Stimulated activated naive B cell treated with anti-CD40 and anti-IgM and Interleukin-4, amounts not matched to agents 10 μg/mL and 1 μg/mL and 100 μg/mL, for 72 hours (primary cell): Measurements from ENCODE around the gene NXPH1.

Experiments
- ATAC-seq, 2 donors: fragments of 150-1000 bp; cut with Tn5 transposase; replicated peaks; 2 replicates each; pipeline ENCODE4 v1.10.0; 2021; ENCODE audit warnings: moderate library complexity in 1 of 2
- DNase-seq: peaks from one replicate; pipeline ENCODE4 v3.0.0; 2021
- H3K27ac Mint-ChIP-seq: one replicate; pipeline ENCODE4 v1.8.0; 2022; ENCODE audit warnings: mild to moderate bottlenecking, mixed read lengths
- H3K27me3 Mint-ChIP-seq, 2 donors: one replicate each; pipeline ENCODE4 v1.8.0; 2022; ENCODE audit warnings: mixed read lengths in 2 of 2
- H3K36me3 Mint-ChIP-seq, 2 donors: one replicate each; pipeline ENCODE4 v1.8.0; 2022; ENCODE audit warnings: mixed read lengths in 2 of 2, mild to moderate bottlenecking in 1 of 2
- H3K4me1 Mint-ChIP-seq, 2 donors: one replicate each; pipeline ENCODE4 v1.8.0; 2022; ENCODE audit warnings: mixed read lengths in 2 of 2, mild to moderate bottlenecking in 1 of 2
- H3K4me3 Mint-ChIP-seq, 2 donors: one replicate each; pipeline ENCODE4 v1.8.0; 2022; ENCODE audit warnings: mild to moderate bottlenecking in 2 of 2, mixed read lengths in 2 of 2, moderate library complexity in 1 of 2
- H3K9me3 Mint-ChIP-seq, 2 donors: one replicate each; pipeline ENCODE4 v1.8.0; 2022; ENCODE audit warnings: mixed read lengths in 2 of 2, mild to moderate bottlenecking in 1 of 2

Gene NXPH1

GRCh38 chr7:8773518-8773917 lies 340.1 kb downstream of the NXPH1 start:
- no peak for ATAC-seq
- Mint-ChIP-seq H3K4me1 (no peaks in the 10 kb centered on the region), H3K27ac (no peak overlapping the region), H3K9me3 (peaks cover 2 to 7% of the 10 kb centered on the region in 2 donors), H3K27me3 (no peaks in the 10 kb centered on the region), H3K4me3 (no peak overlapping the region), H3K36me3 (no peaks in the 10 kb centered on the region)
- no peak for DNase-seq

GRCh38 chr7:8778459-8778858 lies 345.1 kb downstream of the NXPH1 start:
- ATAC-seq (no peak), DNase-seq (no peak)
- no peak overlapping the region for H3K27ac Mint-ChIP-seq
- no peaks in the 10 kb centered on the region for H3K27me3 Mint-ChIP-seq
- no peaks in the 10 kb centered on the region for H3K4me1 Mint-ChIP-seq
- H3K9me3 Mint-ChIP-seq, result peaks cover 0 to 2% of the 10 kb centered on the region in 2 donors
- H3K36me3 Mint-ChIP-seq, result no peaks in the 10 kb centered on the region
- H3K4me3 Mint-ChIP-seq, result no peak overlapping the region

DNA sequence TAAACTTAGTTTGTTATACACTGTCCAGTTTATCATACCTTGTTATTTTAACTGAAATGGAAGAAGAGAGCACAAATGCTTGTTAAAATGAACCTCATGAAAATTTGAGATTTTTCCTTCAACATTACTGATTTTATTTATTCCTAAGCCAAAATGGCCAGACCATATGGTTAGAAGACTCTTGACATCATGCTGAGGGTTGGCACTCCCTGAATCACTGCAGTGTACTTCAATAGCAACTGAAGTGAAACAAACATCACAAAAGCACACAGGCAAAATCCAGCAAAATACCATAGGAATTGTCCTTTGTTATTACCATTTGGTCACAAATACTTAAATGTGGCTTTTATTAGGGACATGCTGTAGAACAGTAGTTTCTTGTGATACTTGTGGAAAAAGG lies 347.8 kb downstream of the NXPH1 start:
- no peaks in the 10 kb centered on the region for H3K4me1 Mint-ChIP-seq
- DNase-seq, result no peak
- no peaks in the 10 kb centered on the region for H3K27me3 Mint-ChIP-seq
- ATAC-seq, result no peak
- H3K4me3 Mint-ChIP-seq, result no peak overlapping the region
- no peak overlapping the region for H3K27ac Mint-ChIP-seq
- no peaks in the 10 kb centered on the region for H3K9me3 Mint-ChIP-seq
- no peaks in the 10 kb centered on the region for H3K36me3 Mint-ChIP-seq

DNA sequence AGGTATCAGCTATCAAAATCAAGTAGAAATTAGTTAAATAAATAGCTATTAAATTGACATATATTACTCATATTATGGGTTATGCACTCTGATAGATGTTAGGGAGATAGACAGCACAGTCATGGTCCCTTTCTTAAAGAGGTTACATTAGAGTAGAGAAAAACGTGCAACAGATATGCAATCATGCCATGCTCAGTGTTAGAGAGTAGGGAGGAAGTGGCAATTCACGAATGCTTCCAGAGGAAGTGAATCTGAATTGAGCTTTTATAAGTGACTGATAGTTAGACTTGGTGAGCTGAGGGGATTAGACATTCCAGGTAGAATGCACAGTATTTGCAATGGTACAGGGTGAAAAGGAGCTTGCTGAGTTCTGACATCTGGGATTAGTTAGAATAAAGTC lies 349.8 kb downstream of the NXPH1 start:
- Mint-ChIP-seq H3K36me3 (no peaks in the 10 kb centered on the region), H3K4me1 (no peaks in the 10 kb centered on the region), H3K9me3 (peaks cover 1 to 3% of the 10 kb centered on the region in 2 donors), H3K27me3 (no peaks in the 10 kb centered on the region), H3K27ac (no peak overlapping the region), H3K4me3 (no peak overlapping the region)
- DNase-seq, result no peak
- no peak for ATAC-seq

DNA sequence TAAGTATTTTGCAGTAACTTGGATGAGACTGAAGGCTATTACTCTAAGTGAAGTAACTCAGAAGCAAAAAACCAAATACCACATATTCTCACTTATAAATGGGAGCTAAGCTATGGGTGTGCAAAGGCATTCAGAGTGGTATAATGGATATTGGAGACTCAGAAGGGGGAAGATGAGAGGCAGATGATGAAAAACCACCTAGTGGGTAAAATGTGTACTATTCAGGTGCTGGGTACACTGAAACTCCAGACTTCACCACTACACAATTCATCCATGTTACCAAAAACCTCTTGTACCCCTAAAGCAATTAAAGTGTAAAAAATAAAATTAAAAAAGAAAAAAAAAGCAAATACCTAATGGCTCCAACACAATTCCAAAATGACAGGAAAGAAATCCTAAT lies 351.7 kb downstream of the NXPH1 start:
- Mint-ChIP-seq H3K27ac (no peak overlapping the region), H3K27me3 (no peaks in the 10 kb centered on the region), H3K36me3 (no peaks in the 10 kb centered on the region), H3K4me3 (no peak overlapping the region), H3K4me1 (no peaks in the 10 kb centered on the region), H3K9me3 (peaks cover 3 to 5% of the 10 kb centered on the region in 2 donors)
- DNase-seq, result no peak
- ATAC-seq, result no peak

DNA sequence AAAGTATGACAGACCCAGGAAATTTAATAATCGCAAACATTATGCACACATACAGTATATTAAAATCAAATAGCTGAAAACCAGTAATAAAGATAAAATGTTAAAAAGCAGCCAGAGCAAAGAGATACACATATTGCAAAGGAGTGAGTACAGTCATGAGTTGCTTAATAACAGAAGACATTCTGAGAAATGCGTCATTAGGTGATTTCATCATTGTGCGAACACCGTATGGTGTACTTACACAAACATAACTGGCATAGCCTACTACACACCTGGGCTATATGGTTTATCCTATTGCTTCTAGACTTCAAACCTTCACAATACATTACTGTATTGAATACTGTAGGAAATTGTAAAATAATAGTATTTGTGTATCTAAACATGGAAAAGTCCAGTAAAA lies 367.6 kb downstream of the NXPH1 start:
- Mint-ChIP-seq H3K27ac (no peak overlapping the region), H3K9me3 (peaks cover 4 to 8% of the 10 kb centered on the region in 2 donors), H3K4me1 (no peaks in the 10 kb centered on the region), H3K27me3 (no peaks in the 10 kb centered on the region), H3K36me3 (no peaks in the 10 kb centered on the region), H3K4me3 (no peak overlapping the region)
- DNase-seq (no peak), ATAC-seq (no peak)
